Endodermal cell (in vitro differentiated cells): ENCODE results near the gene ACAD10. TPM values are rescaled to one million over a fixed set of nuclear protein-coding genes. Genes with fewer than 3 reads are reported as not detected.

Source experiments
- DNase-seq: peaks from one replicate; pipeline ENCODE4 v3.0.0-alpha.2; 2017
- H3K27ac ChIP-seq: 2 replicates; pipeline ENCODE4 v1.5.1; 2013; ENCODE audit warnings: mild to moderate bottlenecking, low read depth, low read length, moderate library complexity
- H3K27me3 ChIP-seq: 2 replicates; pipeline ENCODE4 v1.6.1; 2013; ENCODE audit warnings: mild to moderate bottlenecking, low read length, moderate library complexity; ENCODE audit not compliant: insufficient read depth, control insufficient read depth, poor library complexity, severe bottlenecking
- H3K36me3 ChIP-seq: 2 replicates; pipeline ENCODE4 v1.7.0; 2013; ENCODE audit warnings: mild to moderate bottlenecking, low read length, moderate library complexity; ENCODE audit not compliant: control insufficient read depth, insufficient read depth
- H3K4me1 ChIP-seq: one replicate; pipeline ENCODE4 v1.7.0; 2013; ENCODE audit warnings: low read length; ENCODE audit not compliant: control insufficient read depth, insufficient read depth
- H3K4me3 ChIP-seq: 2 replicates; pipeline ENCODE4 v1.5.1; 2013; ENCODE audit warnings: mild to moderate bottlenecking, low read length, moderate library complexity
- H3K9ac ChIP-seq: 2 replicates; pipeline ENCODE4 v1.6.1; 2013; ENCODE audit warnings: mild to moderate bottlenecking, low read length, moderate library complexity; ENCODE audit not compliant: poor library complexity, severe bottlenecking; ENCODE audit errors: extremely low read depth
- H3K9me3 ChIP-seq: 2 replicates; pipeline ENCODE4 v1.6.1; 2013; ENCODE audit warnings: mild to moderate bottlenecking, low read length, moderate library complexity; ENCODE audit not compliant: control insufficient read depth
- H3K27ac Mint-ChIP-seq: 2 replicates; pipeline ENCODE4 v1.8.0; 2020; ENCODE audit warnings: mixed read lengths
- H3K27me3 Mint-ChIP-seq: 2 replicates; pipeline ENCODE4 v1.8.0; 2021; ENCODE audit warnings: mild to moderate bottlenecking, mixed read lengths; ENCODE audit not compliant: insufficient read depth
- H3K36me3 Mint-ChIP-seq: 2 replicates; pipeline ENCODE4 v1.8.0; 2020; ENCODE audit warnings: low read depth, mixed read lengths
- H3K4me1 Mint-ChIP-seq: 2 replicates; pipeline ENCODE4 v1.8.0; 2020; ENCODE audit warnings: mixed read lengths
- H3K4me3 Mint-ChIP-seq: 2 replicates; pipeline ENCODE4 v1.8.0; 2020; ENCODE audit warnings: mild to moderate bottlenecking, moderate library complexity, mixed read lengths
- H3K9me3 Mint-ChIP-seq: 2 replicates; pipeline ENCODE4 v1.8.0; 2020; ENCODE audit warnings: mild to moderate bottlenecking, mixed read lengths
- WGBS, 2 experiments: methylation state at CpG; one replicate each; pipeline versions ENCODE4 v1.1.5 to v1.1.7; 2013; ENCODE audit warnings: missing lambda C conversion rate in 2 of 2, mixed read lengths in 1 of 2; ENCODE audit not compliant: insufficient coverage in 1 of 2, insufficient read length in 1 of 2; 5-methylcytosine and 5-hydroxymethylcytosine counted together
- total RNA-seq, 2 donors: library from RNA; stranded (reverse); fragmentation: NEBNext Ultra II Directional in 1 of 2; extraction: Animal tissue kit (Norgen Biotek cat#: 25700) in 1 of 2; gene quantifications; 2 replicates in 1 of 2; 3 replicates in 1 of 2; pipeline ENCODE4 v1.2.1, GENCODE V29; 2021
- TF ChIP-seq, protein P1 (sequence below): fragments of 200-600 bp; sonication (generic); conservative IDR thresholded peaks from 2 replicates; pipeline ENCODE4 v1.5.0; 2021; ENCODE audit warnings: antibody characterized with exemption, mild to moderate bottlenecking

The ACAD10 gene
- total RNA-seq, 2 donors from 2014 or later = 43.7 to 47.0 TPM

DNA sequence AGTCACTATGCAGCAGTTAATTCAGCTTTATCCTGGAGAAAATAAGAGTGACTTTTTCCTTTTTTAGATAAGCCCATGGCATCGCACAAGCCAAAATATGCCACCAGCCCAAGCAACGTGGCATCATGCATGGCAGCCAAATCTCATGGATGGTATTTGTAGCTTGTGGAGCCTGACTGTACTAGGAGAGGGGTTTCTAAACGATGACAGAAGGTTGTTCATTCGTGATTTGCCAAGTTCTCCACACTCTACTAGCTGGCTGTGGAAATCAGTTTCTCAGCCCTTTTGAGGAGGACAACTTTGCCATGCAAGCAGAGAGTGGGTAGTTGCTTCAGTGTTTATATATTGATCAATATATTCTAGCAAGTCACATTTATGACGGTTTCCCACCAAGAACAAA lies 45.3 kb upstream of the ACAD10 start:
- H3K36me3 Mint-ChIP-seq = peaks cover 36% of the 10 kb centered on the region
- TF ChIP-seq, protein P1, sequence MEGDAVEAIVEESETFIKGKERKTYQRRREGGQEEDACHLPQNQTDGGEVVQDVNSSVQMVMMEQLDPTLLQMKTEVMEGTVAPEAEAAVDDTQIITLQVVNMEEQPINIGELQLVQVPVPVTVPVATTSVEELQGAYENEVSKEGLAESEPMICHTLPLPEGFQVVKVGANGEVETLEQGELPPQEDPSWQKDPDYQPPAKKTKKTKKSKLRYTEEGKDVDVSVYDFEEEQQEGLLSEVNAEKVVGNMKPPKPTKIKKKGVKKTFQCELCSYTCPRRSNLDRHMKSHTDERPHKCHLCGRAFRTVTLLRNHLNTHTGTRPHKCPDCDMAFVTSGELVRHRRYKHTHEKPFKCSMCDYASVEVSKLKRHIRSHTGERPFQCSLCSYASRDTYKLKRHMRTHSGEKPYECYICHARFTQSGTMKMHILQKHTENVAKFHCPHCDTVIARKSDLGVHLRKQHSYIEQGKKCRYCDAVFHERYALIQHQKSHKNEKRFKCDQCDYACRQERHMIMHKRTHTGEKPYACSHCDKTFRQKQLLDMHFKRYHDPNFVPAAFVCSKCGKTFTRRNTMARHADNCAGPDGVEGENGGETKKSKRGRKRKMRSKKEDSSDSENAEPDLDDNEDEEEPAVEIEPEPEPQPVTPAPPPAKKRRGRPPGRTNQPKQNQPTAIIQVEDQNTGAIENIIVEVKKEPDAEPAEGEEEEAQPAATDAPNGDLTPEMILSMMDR = no peak
- no peak overlapping the region for H3K27ac ChIP-seq
- no peaks in the 10 kb centered on the region for H3K9me3 ChIP-seq
- H3K27me3 Mint-ChIP-seq = no peaks in the 10 kb centered on the region
- no peak overlapping the region for H3K4me3 Mint-ChIP-seq
- no peak overlapping the region for H3K9ac ChIP-seq
- no peak for DNase-seq
- no peak overlapping the region for H3K27ac Mint-ChIP-seq
- H3K27me3 ChIP-seq = no peaks in the 10 kb centered on the region
- no peak overlapping the region for H3K4me3 ChIP-seq
- 85 to 96% methylated on average over 2 to 4 of the region's 5 CpGs for WGBS, 2 experiments
- peaks cover 14% of the 10 kb centered on the region for H3K4me1 Mint-ChIP-seq
- H3K4me1 ChIP-seq = peaks cover 10% of the 10 kb centered on the region
- no peaks in the 10 kb centered on the region for H3K9me3 Mint-ChIP-seq
- H3K36me3 ChIP-seq = peaks cover 31% of the 10 kb centered on the region

DNA sequence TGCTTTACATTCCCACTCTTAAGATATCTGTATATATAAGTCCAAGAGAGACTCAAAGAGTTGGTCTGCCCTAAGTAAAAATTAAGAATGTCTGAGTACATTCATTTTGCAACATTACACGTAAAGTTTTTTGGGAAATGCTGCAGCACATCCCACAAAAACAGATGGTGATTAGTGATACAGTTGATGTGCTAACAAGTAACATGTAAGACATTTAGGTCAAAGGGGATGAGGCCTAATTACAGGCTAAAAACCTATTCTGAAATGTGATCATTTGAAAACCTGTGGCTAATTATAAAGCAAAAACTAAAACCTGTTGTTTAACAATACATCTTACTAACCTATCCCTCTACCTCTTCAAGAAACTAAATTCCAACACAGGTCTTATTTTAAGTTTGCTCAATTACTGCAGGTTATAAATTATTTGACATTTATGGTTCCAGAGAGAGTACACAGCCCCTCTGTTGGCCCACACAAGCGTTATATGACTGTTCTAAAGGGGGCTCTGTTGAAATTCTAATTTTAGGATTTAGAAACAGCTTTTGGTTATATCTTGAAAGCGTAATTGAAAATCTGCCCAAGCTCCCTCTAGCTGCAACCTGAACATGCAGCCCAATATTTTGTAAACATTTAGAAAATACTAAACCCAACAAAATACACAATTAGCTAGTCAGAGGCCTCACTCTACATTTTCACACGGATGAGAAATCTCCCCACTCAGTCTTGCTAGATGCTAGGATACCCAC lies 43.0 kb upstream of the ACAD10 start:
- 96 to 100% methylated on average over 2 to 4 of the region's 4 CpGs for WGBS, 2 experiments
- Histone ChIP-seq H3K4me3 (no peak overlapping the region), H3K4me1 (no peaks in the 10 kb centered on the region), H3K36me3 (peaks cover 47% of the 10 kb centered on the region), H3K27me3 (no peaks in the 10 kb centered on the region), H3K9ac (no peak overlapping the region), H3K27ac (peak overlapping the region; percentile 36), H3K9me3 (no peaks in the 10 kb centered on the region)
- peaks cover 59% of the 10 kb centered on the region for H3K36me3 Mint-ChIP-seq
- no peaks in the 10 kb centered on the region for H3K27me3 Mint-ChIP-seq
- H3K27ac Mint-ChIP-seq = peak overlapping the region; percentile 35
- no peaks in the 10 kb centered on the region for H3K9me3 Mint-ChIP-seq
- no peak overlapping the region for H3K4me3 Mint-ChIP-seq
- H3K4me1 Mint-ChIP-seq = no peaks in the 10 kb centered on the region
- no peak for DNase-seq
- TF ChIP-seq, protein P1 = peak; percentile 13

DNA sequence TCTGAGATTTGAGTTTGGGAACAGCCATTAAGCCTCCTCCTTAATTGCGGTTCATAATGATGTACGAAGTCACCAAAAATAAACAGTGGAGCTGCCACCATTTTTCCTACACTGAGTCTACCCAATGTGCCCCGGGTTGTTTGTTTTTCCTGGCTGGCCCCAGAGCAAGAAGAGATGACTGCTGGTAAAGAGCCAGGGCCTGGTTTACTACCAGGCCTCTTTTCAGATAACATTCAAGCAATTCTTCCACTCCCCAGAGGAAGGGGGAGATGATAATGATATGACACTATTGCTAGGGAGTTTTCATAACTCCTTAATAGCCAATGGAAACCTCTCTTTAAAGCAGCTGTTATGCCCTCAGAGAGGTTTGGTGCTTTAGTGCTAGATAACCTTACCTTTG lies 42.4 kb upstream of the ACAD10 start:
- Mint-ChIP-seq H3K4me1 (no peaks in the 10 kb centered on the region), H3K4me3 (no peak overlapping the region), H3K9me3 (no peaks in the 10 kb centered on the region), H3K27ac (no peak overlapping the region), H3K27me3 (no peaks in the 10 kb centered on the region), H3K36me3 (peaks cover 59% of the 10 kb centered on the region)
- no peaks in the 10 kb centered on the region for H3K4me1 ChIP-seq
- no peaks in the 10 kb centered on the region for H3K9me3 ChIP-seq
- H3K27me3 ChIP-seq = no peaks in the 10 kb centered on the region
- H3K27ac ChIP-seq = no peak overlapping the region
- H3K4me3 ChIP-seq = no peak overlapping the region
- H3K36me3 ChIP-seq = peaks cover 47% of the 10 kb centered on the region
- no peak overlapping the region for H3K9ac ChIP-seq
- DNase-seq = no peak
- WGBS, 2 experiments = 95 to 100% methylated on average over 2 to 3 of the region's 3 CpGs
- TF ChIP-seq, protein P1 = no peak
